H1 (cell line): ENCODE data around the gene CTXN2. TPM values are rescaled to one million over a fixed set of nuclear protein-coding genes. Genes with fewer than 3 reads are reported as not detected.

Source experiments
- CTCF ChIA-PET: fragments of 300-600 bp; sonication (Branson Sonifier 250); formaldehyde crosslinking; loops from one replicate; lab custom pipeline; 2021; ENCODE audit not compliant: partially characterized antibody; lab: Charles Lee
- POLR2A ChIA-PET: fragments of 300-600 bp; sonication (Branson Sonifier 250); formaldehyde crosslinking; loops from one replicate; lab custom pipeline; 2021; ENCODE audit warnings: inconsistent platforms; ENCODE audit not compliant: partially characterized antibody; lab: Charles Lee
- DNase-seq, 2 experiments: peaks; one replicate each; pipeline versions ENCODE4 v3.0.0 to v3.0.0-alpha.2; 2010 to 2022; ENCODE audit warnings: low spot score in 2 of 2, low read depth in 1 of 2, mixed read lengths in 1 of 2
- FAIRE-seq: peaks from 2 replicates; lab custom pipeline; 2011; peaks lifted over from hg19 to GRCh38; lab: Jason Lieb, UNC
- H2AFZ ChIP-seq: 2 replicates; pipeline ENCODE4 v1.8.1; 2012; ENCODE audit warnings: low read length, inconsistent platforms
- H2AK5ac ChIP-seq: 2 replicates; pipeline ENCODE4 v1.6.1; 2013; ENCODE audit warnings: low read depth, low read length
- H2BK120ac ChIP-seq: replicated peaks from 2 replicates; pipeline ENCODE3; 2013; ENCODE audit warnings: low read depth, low read length, inconsistent platforms
- H2BK12ac ChIP-seq: 2 replicates; pipeline ENCODE4 v1.6.1; 2013; ENCODE audit warnings: low read depth, low read length
- H2BK15ac ChIP-seq: 2 replicates; pipeline ENCODE4 v1.6.1; 2013; ENCODE audit warnings: low read length
- H2BK20ac ChIP-seq: 2 replicates; pipeline ENCODE4 v1.6.1; 2013; ENCODE audit warnings: low read length
- H2BK5ac ChIP-seq: 2 replicates; pipeline ENCODE4 v1.6.1; 2013; ENCODE audit warnings: low read depth, low read length
- H3K14ac ChIP-seq: 2 replicates; pipeline ENCODE4 v1.6.1; 2013; ENCODE audit warnings: inconsistent platforms; ENCODE audit not compliant: insufficient read length
- H3K18ac ChIP-seq: 2 replicates; pipeline ENCODE4 v1.6.1; 2013; ENCODE audit warnings: low read length; ENCODE audit errors: extremely low read depth
- H3K23ac ChIP-seq: 2 replicates; pipeline ENCODE4 v1.6.1; 2013; ENCODE audit warnings: inconsistent platforms; ENCODE audit not compliant: insufficient read length
- H3K23me2 ChIP-seq: 2 replicates; pipeline ENCODE4 v1.6.1; 2013; ENCODE audit warnings: low read depth, low read length
- H3K27ac ChIP-seq: 2 replicates; pipeline ENCODE4 v1.6.1; 2011; ENCODE audit warnings: low read depth, low read length, inconsistent platforms
- H3K27me3 ChIP-seq, 4 experiments: replicated peaks in 1 of 4; 1 replicate in 1 of 4; 2 replicates in 3 of 4; pipeline versions ENCODE4 v1.6.1 to v1.8.1; 2011 to 2013; ENCODE audit warnings: low read length in 3 of 4, mild to moderate bottlenecking in 3 of 4, inconsistent platforms in 2 of 4, mixed read lengths in 2 of 4, moderate library complexity in 1 of 4; ENCODE audit not compliant: control insufficient read depth in 3 of 4, insufficient read depth in 3 of 4; ENCODE audit errors: extremely low read depth in 1 of 4
- H3K36me3 ChIP-seq, 4 experiments: 2 replicates each; pipeline versions ENCODE4 v1.6.1 to v1.8.1; 2011 to 2013; ENCODE audit warnings: mild to moderate bottlenecking in 4 of 4, low read length in 3 of 4, moderate library complexity in 2 of 4, control low read depth in 1 of 4, inconsistent platforms in 1 of 4; ENCODE audit not compliant: insufficient read depth in 4 of 4, control insufficient read depth in 2 of 4
- H3K4ac ChIP-seq: replicated peaks from 2 replicates; pipeline ENCODE3; 2013; ENCODE audit warnings: low read length, low read depth, mixed read lengths, inconsistent platforms; ENCODE audit not compliant: insufficient read length
- H3K4me1 ChIP-seq, 4 experiments: replicated peaks in 1 of 4; 1 replicate in 1 of 4; 2 replicates in 3 of 4; pipeline versions ENCODE4 v1.6.1 to v1.8.1; 2011 to 2013; ENCODE audit warnings: low read length in 3 of 4, inconsistent platforms in 2 of 4, mixed read lengths in 1 of 4; ENCODE audit not compliant: insufficient read depth in 4 of 4, control insufficient read depth in 3 of 4
- H3K4me2 ChIP-seq, 2 experiments: 2 replicates each; pipeline versions ENCODE4 v1.6.1 to v1.8.1; 2011 to 2013; ENCODE audit warnings: low read depth in 2 of 2, low read length in 2 of 2, control low read depth in 1 of 2, inconsistent platforms in 1 of 2, mild to moderate bottlenecking in 1 of 2; ENCODE audit not compliant: insufficient read depth in 1 of 2
- H3K4me3 ChIP-seq, 4 experiments: fragments of 200-600, 300-600 bp in 1 of 4; sonication (generic), shearing (Covaris generic), sonication (Bioruptor Twin) in 1 of 4; 2 replicates each; pipeline versions ENCODE4 v1.5.1 to v1.8.1; 2011 to 2016; ENCODE audit warnings: low read length in 4 of 4, low read depth in 3 of 4, control low read depth in 2 of 4, inconsistent platforms in 2 of 4, mild to moderate bottlenecking in 2 of 4, mixed read lengths in 1 of 4, moderate library complexity in 1 of 4; ENCODE audit not compliant: insufficient read depth in 2 of 4; ENCODE audit errors: extremely low read depth in 1 of 4
- H3K56ac ChIP-seq: replicated peaks from 2 replicates; pipeline ENCODE3; 2013; ENCODE audit warnings: low read depth, mild to moderate bottlenecking, mixed read lengths, low read length, inconsistent platforms; ENCODE audit not compliant: insufficient read length
- H3K79me1 ChIP-seq: 2 replicates; pipeline ENCODE4 v1.6.1; 2013; ENCODE audit warnings: low read depth, low read length, control low read depth
- H3K79me2 ChIP-seq, 2 experiments: 2 replicates each; pipeline versions ENCODE4 v1.6.1 to v1.8.1; 2012 to 2013; ENCODE audit warnings: low read length in 2 of 2, mild to moderate bottlenecking in 2 of 2, inconsistent platforms in 1 of 2; ENCODE audit not compliant: insufficient read depth in 2 of 2, control insufficient read depth in 1 of 2
- H3K9ac ChIP-seq, 4 experiments: replicated peaks in 1 of 4; 1 replicate in 1 of 4; 2 replicates in 3 of 4; pipeline versions ENCODE4 v1.6.1 to v1.8.1; 2011 to 2013; ENCODE audit warnings: low read depth in 3 of 4, low read length in 3 of 4, control low read depth in 2 of 4, mild to moderate bottlenecking in 2 of 4, moderate library complexity in 2 of 4, inconsistent platforms in 1 of 4; ENCODE audit errors: extremely low read depth in 1 of 4
- H3K9me3 ChIP-seq, 2 experiments: 2 replicates each; pipeline versions ENCODE4 v1.6.1 to v1.8.1; 2012 to 2013; ENCODE audit warnings: mild to moderate bottlenecking in 2 of 2, moderate library complexity in 2 of 2, control low read depth in 1 of 2, inconsistent platforms in 1 of 2, low read depth in 1 of 2, low read length in 1 of 2, mixed read lengths in 1 of 2; ENCODE audit not compliant: insufficient read depth in 2 of 2
- H4K20me1 ChIP-seq, 2 experiments: replicated peaks in 1 of 2; 2 replicates each; pipeline versions ENCODE3 to v1.8.1; 2011 to 2013; ENCODE audit warnings: inconsistent platforms in 2 of 2, low read length in 2 of 2, mild to moderate bottlenecking in 1 of 2; ENCODE audit not compliant: insufficient read depth in 2 of 2, control insufficient read depth in 1 of 2
- H4K5ac ChIP-seq: 2 replicates; pipeline ENCODE4 v1.6.1; 2013; ENCODE audit warnings: low read length, low read depth, mixed read lengths, inconsistent platforms; ENCODE audit not compliant: insufficient read length
- H4K8ac ChIP-seq: 2 replicates; pipeline ENCODE4 v1.8.0; 2013; ENCODE audit warnings: mild to moderate bottlenecking, moderate library complexity, low read length, inconsistent platforms; ENCODE audit not compliant: insufficient read depth; ENCODE audit errors: extremely low read depth
- H4K91ac ChIP-seq: replicated peaks from 2 replicates; pipeline ENCODE3; 2013; ENCODE audit warnings: low read length, mixed read lengths, inconsistent platforms; ENCODE audit not compliant: insufficient read length
- EP300 ChIP-seq, 2 experiments: IDR thresholded peaks; 1 replicate in 1 of 2; 2 replicates in 1 of 2; pipeline ENCODE4 v1.6.1; 2011 to 2012; ENCODE audit warnings: low read depth in 2 of 2, low read length in 2 of 2, mild to moderate bottlenecking in 2 of 2, borderline replicate concordance in 1 of 2, inconsistent platforms in 1 of 2, moderate library complexity in 1 of 2
- KDM1A ChIP-seq: fragments of 200-600, 300-600 bp; sonication (generic); IDR thresholded peaks from 2 replicates; pipeline ENCODE4 v1.7.1; 2016; ENCODE audit warnings: mild to moderate bottlenecking, low read length, borderline replicate concordance
- KDM4A ChIP-seq: IDR thresholded peaks from one replicate; pipeline ENCODE4 v1.7.1; 2012; ENCODE audit warnings: low read depth, mild to moderate bottlenecking, moderate library complexity, low read length, inconsistent platforms; ENCODE audit not compliant: severe bottlenecking
- MAFK ChIP-seq: IDR thresholded peaks from 2 replicates; pipeline ENCODE4 v1.6.1; 2012; ENCODE audit warnings: low read depth, mild to moderate bottlenecking, improper control_type of control experiment, low read length
- RFX5 ChIP-seq: IDR thresholded peaks from 2 replicates; pipeline ENCODE4 v1.6.1; 2011; ENCODE audit warnings: low read depth, low read length, improper control_type of control experiment, borderline replicate concordance
- YY1 ChIP-seq: IDR thresholded peaks from 2 replicates; pipeline ENCODE4 v1.6.1; 2011; ENCODE audit warnings: low read depth, mild to moderate bottlenecking, low read length
- WGBS, 2 experiments: shearing (Covaris generic) in 1 of 2; methylation state at CpG; one replicate each; pipeline versions ENCODE4 v1.1.6 to v1.1.7; 2013 to 2015; ENCODE audit warnings: low lambda C conversion rate in 2 of 2, mixed read lengths in 2 of 2, inconsistent platforms in 1 of 2, low coverage in 1 of 2, missing lambda C conversion rate in 1 of 2; ENCODE audit not compliant: insufficient replicate concordance in 2 of 2, insufficient coverage in 1 of 2, insufficient read length in 1 of 2; ENCODE audit errors: extremely low coverage in 1 of 2, missing lambda C conversion rate in 1 of 2; 5-methylcytosine and 5-hydroxymethylcytosine counted together
- polyA plus RNA-seq, 7 experiments: library from polyadenylated mRNA; depleted of rRNA in 3 of 7; stranded (reverse) in 5 of 7; unstranded in 2 of 7; fragments of >200 nt in 5 of 7; fragments of 200-250 nt in 2 of 7; gene quantifications; 1 replicate in 5 of 7; 2 replicates in 1 of 7; 4 replicates in 1 of 7; pipeline versions ENCODE4 v1.2.1 to v1.2.3, GENCODE V29; 2011 to 2013; ENCODE audit warnings: missing spikeins in 2 of 7, mixed read lengths in 2 of 7
- total RNA-seq: library from RNA; stranded (reverse); fragmentation: NEBNext Ultra II Directional; extraction: Animal tissue kit (Norgen Biotek cat#: 25700); gene quantifications from 2 replicates; pipeline ENCODE4 v1.2.1, GENCODE V29; 2021
- TF ChIP-seq, protein P1 (sequence below): IDR thresholded peaks from 2 replicates; pipeline ENCODE4 v1.6.1; 2012; ENCODE audit warnings: inconsistent platforms

Gene CTXN2
- total and polyA plus RNA-seq, 2 of the 8 experiments (the other 6 are each of a cell fraction or from before 2014, with no cell fraction given) = 0.08 TPM; not detected in 1

GRCh38 chr15:48177766-48178647 is 13.5 kb upstream of the CTXN2 start, which contains the start of gene MYEF2:
MYEF2 (minus strand) TSS chr15:48178295; CDS start chr15:48178237, 58 bp downstream.
- Histone ChIP-seq H3K4me2 (peak within 1 kb of the TSS; percentile 67 to 91), H2AFZ (peak within 1 kb of the TSS; percentile 94), H2BK5ac (peak within 1 kb of the TSS; percentile 67; the same call in 1 of the 2 replicates), H3K4me1 (peaks cover 0 to 9% (median 1%) of the 10 kb centered on the region in 4 experiments; a peak in 2 of 7 replicates), H2BK12ac (no peak within 1 kb of the TSS), H4K5ac (peak within 1 kb of the TSS; percentile 71), H2BK15ac (no peak within 1 kb of the TSS), H3K27ac (peak within 1 kb of the TSS; percentile 86), H3K9ac (peak within 1 kb of the TSS; percentile 86 to 100 (median 90)), H4K91ac (peak within 1 kb of the TSS; percentile 83), H3K79me1 (peaks cover 2% of the 10 kb centered on the region; the same call in 1 of the 2 replicates), H3K27me3 (no peaks in the 10 kb centered on the region), H3K4me3 (peak within 1 kb of the TSS; percentile 76 to 99 (median 86)), H2BK20ac (no peak within 1 kb of the TSS; the same call in 1 of the 2 replicates), H3K4ac (no peak within 1 kb of the TSS), H3K23me2 (no peaks in the 10 kb centered on the region), H3K56ac (peak within 1 kb of the TSS; percentile 43), H3K36me3 (no peaks in the 10 kb centered on the region), H2BK120ac (no peak within 1 kb of the TSS), H3K18ac (no peak within 1 kb of the TSS; the same call in 1 of the 2 replicates), H2AK5ac (0 out of 2 replicates have a peak within 1 kb of the TSS, but pooled peaks have one; percentile 76), H3K79me2 (peaks cover 9 to 47% of the 10 kb centered on the region in 2 experiments; a peak in 3 of 4 replicates), H4K20me1 (no peaks in the 10 kb centered on the region), H3K23ac (no peak within 1 kb of the TSS), H3K9me3 (no peaks in the 10 kb centered on the region), H3K14ac (peak within 1 kb of the TSS; percentile 42), H4K8ac (peak within 1 kb of the TSS; percentile 93; the same call in 1 of the 2 replicates)
- ChIA-PET POLR2A (interaction anchor here (0.6 to 3.1 kb wide), 14 partner anchors 9 to 238 kb away, joined by 3 to 13 read pairs (median 3); partner anchors contain the start of gene SLC24A5), CTCF (interaction anchor here (0.6 to 0.8 kb wide), 2 partner anchors 10 to 73 kb away, joined by 3 read pairs; no protein-coding TSS in a partner anchor)
- WGBS, 2 experiments = 3% methylated on average over 45 of the region's 71 CpGs; no CpG with 5 or more reads in 1 of the 2 experiments
- FAIRE-seq = no peak
- peak; percentile 68 to 93 for DNase-seq
- peak in 1 of 2 experiments; percentile 8; a peak in 1 of 3 replicates for TF ChIP-seq EP300 (IDR thresholded peaks at IDR 0.05; ENCODE audit: borderline replicate concordance in 1 of 2, low read depth in 2 of 2, low read length in 2 of 2)
- TF ChIP-seq YY1 = peak; percentile 94
- no peak for TF ChIP-seq MAFK
- TF ChIP-seq KDM4A = peak; percentile 84
- TF ChIP-seq, protein P1, sequence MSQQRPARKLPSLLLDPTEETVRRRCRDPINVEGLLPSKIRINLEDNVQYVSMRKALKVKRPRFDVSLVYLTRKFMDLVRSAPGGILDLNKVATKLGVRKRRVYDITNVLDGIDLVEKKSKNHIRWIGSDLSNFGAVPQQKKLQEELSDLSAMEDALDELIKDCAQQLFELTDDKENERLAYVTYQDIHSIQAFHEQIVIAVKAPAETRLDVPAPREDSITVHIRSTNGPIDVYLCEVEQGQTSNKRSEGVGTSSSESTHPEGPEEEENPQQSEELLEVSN = peak; percentile 63; the same call in 1 of the 2 replicates
- 0 out of 2 replicates have a peak, but pooled peaks have one; percentile 11 for TF ChIP-seq KDM1A
- TF ChIP-seq RFX5 = no peak
